ENCODE measurements around the gene GMDS.

DNA sequence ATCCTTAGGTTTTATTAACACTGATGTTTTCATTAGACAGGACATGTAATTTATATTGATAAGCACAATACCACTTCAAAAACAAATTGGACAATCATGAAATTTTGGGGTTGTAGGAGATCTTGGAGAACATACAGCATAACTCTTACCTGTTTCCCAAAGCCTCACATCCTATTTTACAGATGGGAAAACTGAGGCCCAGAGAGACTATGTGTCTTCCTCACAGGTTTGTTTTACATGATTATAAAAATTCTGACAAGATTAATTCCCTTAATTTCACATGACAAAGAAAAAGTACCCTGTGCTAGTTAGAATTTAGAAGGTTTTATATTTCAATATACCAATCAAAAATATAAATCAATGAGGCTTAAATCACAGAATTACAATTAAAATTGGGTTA, 145.5 kb downstream of the GMDS start:
- TF ChIP-seq, protein P1, sequence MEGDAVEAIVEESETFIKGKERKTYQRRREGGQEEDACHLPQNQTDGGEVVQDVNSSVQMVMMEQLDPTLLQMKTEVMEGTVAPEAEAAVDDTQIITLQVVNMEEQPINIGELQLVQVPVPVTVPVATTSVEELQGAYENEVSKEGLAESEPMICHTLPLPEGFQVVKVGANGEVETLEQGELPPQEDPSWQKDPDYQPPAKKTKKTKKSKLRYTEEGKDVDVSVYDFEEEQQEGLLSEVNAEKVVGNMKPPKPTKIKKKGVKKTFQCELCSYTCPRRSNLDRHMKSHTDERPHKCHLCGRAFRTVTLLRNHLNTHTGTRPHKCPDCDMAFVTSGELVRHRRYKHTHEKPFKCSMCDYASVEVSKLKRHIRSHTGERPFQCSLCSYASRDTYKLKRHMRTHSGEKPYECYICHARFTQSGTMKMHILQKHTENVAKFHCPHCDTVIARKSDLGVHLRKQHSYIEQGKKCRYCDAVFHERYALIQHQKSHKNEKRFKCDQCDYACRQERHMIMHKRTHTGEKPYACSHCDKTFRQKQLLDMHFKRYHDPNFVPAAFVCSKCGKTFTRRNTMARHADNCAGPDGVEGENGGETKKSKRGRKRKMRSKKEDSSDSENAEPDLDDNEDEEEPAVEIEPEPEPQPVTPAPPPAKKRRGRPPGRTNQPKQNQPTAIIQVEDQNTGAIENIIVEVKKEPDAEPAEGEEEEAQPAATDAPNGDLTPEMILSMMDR (IDR thresholded peaks at IDR 0.05): no peak
- TF ChIP-seq POLR2A (IDR thresholded peaks at IDR 0.05): no peak

Data from ovary (tissue), 3 donors.